HepG2 (cell line): Measurements from ENCODE around the gene GNAI2. TPM values are rescaled to one million over a fixed set of nuclear protein-coding genes. Genes with fewer than 3 reads are reported as not detected.

Experiments
- HNRNPL ChIP-seq: fragments of 200-400 bp; formaldehyde crosslinking; IDR thresholded peaks from 2 replicates; pipeline ENCODE4 v1.6.1; 2017; ENCODE audit warnings: mild to moderate bottlenecking, low read depth, low read length
- HOXD1 ChIP-seq: sonication (generic); formaldehyde crosslinking; IDR thresholded peaks from 2 replicates; pipeline ENCODE4 v1.5.0; 2020; ENCODE audit warnings: missing genetic modification reagents
- KDM5B ChIP-seq: sonication (generic); formaldehyde crosslinking; IDR thresholded peaks from 2 replicates; pipeline ENCODE4 v1.4.0; 2020; ENCODE audit warnings: missing genetic modification reagents, mild to moderate bottlenecking, borderline replicate concordance
- MED8 ChIP-seq: sonication (generic); formaldehyde crosslinking; IDR thresholded peaks from 2 replicates; pipeline ENCODE4 v1.8.1; 2023; ENCODE audit warnings: mild to moderate bottlenecking, missing genetic modification reagents; ENCODE audit not compliant: insufficient replicate concordance
- SMC3 ChIP-seq: IDR thresholded peaks from 2 replicates; pipeline ENCODE4 v1.6.1; 2011; ENCODE audit warnings: low read length, improper control_type of control experiment
- SMYD3 ChIP-seq: sonication (generic); formaldehyde crosslinking; IDR thresholded peaks from 2 replicates; pipeline ENCODE4 v1.8.1; 2023; ENCODE audit warnings: mild to moderate bottlenecking, missing genetic modification reagents
- ZC3H13 ChIP-seq: sonication (generic); formaldehyde crosslinking; IDR thresholded peaks from 2 replicates; pipeline ENCODE4 v1.8.1; 2023; ENCODE audit warnings: mild to moderate bottlenecking, missing genetic modification reagents, moderate library complexity
- ZC3H4 ChIP-seq: sonication (generic); formaldehyde crosslinking; IDR thresholded peaks from 2 replicates; pipeline ENCODE4 v1.4.0; 2020; ENCODE audit warnings: missing genetic modification reagents, borderline replicate concordance
- ZNF501 ChIP-seq: sonication (generic); formaldehyde crosslinking; IDR thresholded peaks from 2 replicates; pipeline ENCODE4 v1.5.1; 2020; ENCODE audit warnings: mild to moderate bottlenecking, moderate library complexity, missing genetic modification reagents
- ZNF564 ChIP-seq: sonication (generic); formaldehyde crosslinking; IDR thresholded peaks from 2 replicates; pipeline ENCODE4 v1.8.1; 2023; ENCODE audit warnings: mild to moderate bottlenecking, missing genetic modification reagents
- ZNF816 ChIP-seq: sonication (generic); formaldehyde crosslinking; IDR thresholded peaks from 2 replicates; pipeline ENCODE4 v1.8.0; 2022; ENCODE audit warnings: missing genetic modification reagents, mild to moderate bottlenecking, borderline replicate concordance
- ZNF839 ChIP-seq: sonication (generic); formaldehyde crosslinking; IDR thresholded peaks from 2 replicates; pipeline ENCODE4 v1.4.0; 2020; ENCODE audit warnings: missing genetic modification reagents, mild to moderate bottlenecking, borderline replicate concordance
- polyA plus RNA-seq, 8 experiments: library from polyadenylated mRNA; depleted of rRNA in 3 of 8; stranded (reverse) in 7 of 8; unstranded in 1 of 8; fragments of >200 nt; fragmentation: Illumina TruSeq in 4 of 8; extraction: Trizol in 4 of 8; gene quantifications; 2 replicates each; pipeline versions ENCODE4 v1.2.1 to v1.2.3, GENCODE V29; 2011 to 2016; ENCODE audit warnings: low read depth in 4 of 8, missing spikeins in 1 of 8, mixed read lengths in 1 of 8; ENCODE audit not compliant: insufficient read depth in 1 of 8
- total RNA-seq, 5 experiments: library from RNA; depleted of rRNA; stranded (reverse); fragments of >200 nt; fragmentation: Illumina TruSeq; extraction: Trizol; gene quantifications; 2 replicates each; pipeline ENCODE4 v1.2.3, GENCODE V29; 2016; ENCODE audit warnings: low read depth in 1 of 5
- TF ChIP-seq, protein P1 (sequence below), 2 experiments: fragments of 450-650 bp in 1 of 2; sonication (generic) in 1 of 2; formaldehyde crosslinking; IDR thresholded peaks; 2 replicates each; pipeline versions ENCODE4 v1.5.0 to v1.8.0; 2020 to 2022; ENCODE audit warnings: mild to moderate bottlenecking in 1 of 2, missing genetic modification reagents in 1 of 2
- TF ChIP-seq, protein P2 (sequence below): sonication (generic); formaldehyde crosslinking; IDR thresholded peaks from 2 replicates; pipeline ENCODE4 v1.9.0; 2021; ENCODE audit warnings: mild to moderate bottlenecking, missing genetic modification reagents
- TF ChIP-seq, protein P3 (sequence below): sonication (generic); formaldehyde crosslinking; IDR thresholded peaks from 2 replicates; pipeline ENCODE4 v1.5.0; 2020; ENCODE audit warnings: mild to moderate bottlenecking, missing genetic modification reagents
- TF ChIP-seq, protein P4 (sequence below): sonication (generic); formaldehyde crosslinking; IDR thresholded peaks from 2 replicates; pipeline ENCODE4 v1.5.0; 2020; ENCODE audit warnings: missing genetic modification reagents

The GNAI2 gene
- total and polyA plus RNA-seq, 2 of the 13 experiments (the other 11 are each of a cell fraction or from before 2014, with no cell fraction given) = 51.1 to 66.2 TPM

DNA sequence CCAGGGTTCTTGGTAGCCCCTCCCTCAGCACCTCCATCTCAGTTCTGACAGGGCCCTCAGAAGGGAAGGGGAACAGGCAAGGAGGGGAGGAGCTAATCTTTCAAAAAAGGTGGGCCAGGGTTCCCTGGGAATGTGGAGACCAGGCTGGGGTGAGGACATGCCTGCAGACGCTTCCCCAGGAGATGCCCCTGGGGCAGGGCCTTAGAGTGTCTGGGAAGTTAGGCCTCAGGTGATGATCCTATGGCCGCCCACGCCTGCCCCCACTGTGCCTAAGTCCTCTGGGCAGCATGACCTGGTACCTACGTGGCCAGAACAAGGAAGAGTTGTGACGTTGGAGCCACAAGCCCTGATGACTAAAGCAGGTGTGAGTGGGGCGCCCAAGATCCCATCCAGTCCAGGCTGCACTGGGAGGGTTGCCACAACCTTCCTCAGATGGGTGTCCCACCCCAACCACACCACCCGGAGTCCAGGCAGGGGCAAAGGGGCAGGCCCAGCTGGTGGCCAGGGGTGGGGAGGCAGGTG, 29.0 kb downstream of the GNAI2 start (continued):
- TF ChIP-seq, protein P1, sequence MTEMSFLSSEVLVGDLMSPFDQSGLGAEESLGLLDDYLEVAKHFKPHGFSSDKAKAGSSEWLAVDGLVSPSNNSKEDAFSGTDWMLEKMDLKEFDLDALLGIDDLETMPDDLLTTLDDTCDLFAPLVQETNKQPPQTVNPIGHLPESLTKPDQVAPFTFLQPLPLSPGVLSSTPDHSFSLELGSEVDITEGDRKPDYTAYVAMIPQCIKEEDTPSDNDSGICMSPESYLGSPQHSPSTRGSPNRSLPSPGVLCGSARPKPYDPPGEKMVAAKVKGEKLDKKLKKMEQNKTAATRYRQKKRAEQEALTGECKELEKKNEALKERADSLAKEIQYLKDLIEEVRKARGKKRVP (CRISPR knock-in tag; IDR thresholded peaks at IDR 0.05) = no peak
- TF ChIP-seq ZC3H4 (CRISPR knock-in tag) (no peak), SMYD3 (CRISPR knock-in tag) (no peak), MED8 (CRISPR knock-in tag) (peak; percentile 57), ZC3H13 (no peak), HNRNPL (peak; percentile 56; the same call in 1 of the 2 replicates), ZNF564 (CRISPR knock-in tag) (no peak), KDM5B (CRISPR knock-in tag) (peak; percentile 46; the same call in 1 of the 2 replicates), ZNF839 (CRISPR knock-in tag) (0 out of 2 replicates have a peak, but pooled peaks have one; percentile 40), ZNF501 (no peak), SMC3 (no peak), HOXD1 (CRISPR knock-in tag) (no peak), ZNF816 (CRISPR knock-in tag) (no peak)
- TF ChIP-seq, protein P2, sequence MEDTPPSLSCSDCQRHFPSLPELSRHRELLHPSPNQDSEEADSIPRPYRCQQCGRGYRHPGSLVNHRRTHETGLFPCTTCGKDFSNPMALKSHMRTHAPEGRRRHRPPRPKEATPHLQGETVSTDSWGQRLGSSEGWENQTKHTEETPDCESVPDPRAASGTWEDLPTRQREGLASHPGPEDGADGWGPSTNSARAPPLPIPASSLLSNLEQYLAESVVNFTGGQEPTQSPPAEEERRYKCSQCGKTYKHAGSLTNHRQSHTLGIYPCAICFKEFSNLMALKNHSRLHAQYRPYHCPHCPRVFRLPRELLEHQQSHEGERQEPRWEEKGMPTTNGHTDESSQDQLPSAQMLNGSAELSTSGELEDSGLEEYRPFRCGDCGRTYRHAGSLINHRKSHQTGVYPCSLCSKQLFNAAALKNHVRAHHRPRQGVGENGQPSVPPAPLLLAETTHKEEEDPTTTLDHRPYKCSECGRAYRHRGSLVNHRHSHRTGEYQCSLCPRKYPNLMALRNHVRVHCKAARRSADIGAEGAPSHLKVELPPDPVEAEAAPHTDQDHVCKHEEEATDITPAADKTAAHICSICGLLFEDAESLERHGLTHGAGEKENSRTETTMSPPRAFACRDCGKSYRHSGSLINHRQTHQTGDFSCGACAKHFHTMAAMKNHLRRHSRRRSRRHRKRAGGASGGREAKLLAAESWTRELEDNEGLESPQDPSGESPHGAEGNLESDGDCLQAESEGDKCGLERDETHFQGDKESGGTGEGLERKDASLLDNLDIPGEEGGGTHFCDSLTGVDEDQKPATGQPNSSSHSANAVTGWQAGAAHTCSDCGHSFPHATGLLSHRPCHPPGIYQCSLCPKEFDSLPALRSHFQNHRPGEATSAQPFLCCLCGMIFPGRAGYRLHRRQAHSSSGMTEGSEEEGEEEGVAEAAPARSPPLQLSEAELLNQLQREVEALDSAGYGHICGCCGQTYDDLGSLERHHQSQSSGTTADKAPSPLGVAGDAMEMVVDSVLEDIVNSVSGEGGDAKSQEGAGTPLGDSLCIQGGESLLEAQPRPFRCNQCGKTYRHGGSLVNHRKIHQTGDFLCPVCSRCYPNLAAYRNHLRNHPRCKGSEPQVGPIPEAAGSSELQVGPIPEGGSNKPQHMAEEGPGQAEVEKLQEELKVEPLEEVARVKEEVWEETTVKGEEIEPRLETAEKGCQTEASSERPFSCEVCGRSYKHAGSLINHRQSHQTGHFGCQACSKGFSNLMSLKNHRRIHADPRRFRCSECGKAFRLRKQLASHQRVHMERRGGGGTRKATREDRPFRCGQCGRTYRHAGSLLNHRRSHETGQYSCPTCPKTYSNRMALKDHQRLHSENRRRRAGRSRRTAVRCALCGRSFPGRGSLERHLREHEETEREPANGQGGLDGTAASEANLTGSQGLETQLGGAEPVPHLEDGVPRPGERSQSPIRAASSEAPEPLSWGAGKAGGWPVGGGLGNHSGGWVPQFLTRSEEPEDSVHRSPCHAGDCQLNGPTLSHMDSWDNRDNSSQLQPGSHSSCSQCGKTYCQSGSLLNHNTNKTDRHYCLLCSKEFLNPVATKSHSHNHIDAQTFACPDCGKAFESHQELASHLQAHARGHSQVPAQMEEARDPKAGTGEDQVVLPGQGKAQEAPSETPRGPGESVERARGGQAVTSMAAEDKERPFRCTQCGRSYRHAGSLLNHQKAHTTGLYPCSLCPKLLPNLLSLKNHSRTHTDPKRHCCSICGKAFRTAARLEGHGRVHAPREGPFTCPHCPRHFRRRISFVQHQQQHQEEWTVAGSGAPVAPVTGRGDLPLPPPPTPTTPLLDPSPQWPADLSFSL (CRISPR knock-in tag) = no peak; the same call in 1 of the 2 replicates
- TF ChIP-seq, protein P3, sequence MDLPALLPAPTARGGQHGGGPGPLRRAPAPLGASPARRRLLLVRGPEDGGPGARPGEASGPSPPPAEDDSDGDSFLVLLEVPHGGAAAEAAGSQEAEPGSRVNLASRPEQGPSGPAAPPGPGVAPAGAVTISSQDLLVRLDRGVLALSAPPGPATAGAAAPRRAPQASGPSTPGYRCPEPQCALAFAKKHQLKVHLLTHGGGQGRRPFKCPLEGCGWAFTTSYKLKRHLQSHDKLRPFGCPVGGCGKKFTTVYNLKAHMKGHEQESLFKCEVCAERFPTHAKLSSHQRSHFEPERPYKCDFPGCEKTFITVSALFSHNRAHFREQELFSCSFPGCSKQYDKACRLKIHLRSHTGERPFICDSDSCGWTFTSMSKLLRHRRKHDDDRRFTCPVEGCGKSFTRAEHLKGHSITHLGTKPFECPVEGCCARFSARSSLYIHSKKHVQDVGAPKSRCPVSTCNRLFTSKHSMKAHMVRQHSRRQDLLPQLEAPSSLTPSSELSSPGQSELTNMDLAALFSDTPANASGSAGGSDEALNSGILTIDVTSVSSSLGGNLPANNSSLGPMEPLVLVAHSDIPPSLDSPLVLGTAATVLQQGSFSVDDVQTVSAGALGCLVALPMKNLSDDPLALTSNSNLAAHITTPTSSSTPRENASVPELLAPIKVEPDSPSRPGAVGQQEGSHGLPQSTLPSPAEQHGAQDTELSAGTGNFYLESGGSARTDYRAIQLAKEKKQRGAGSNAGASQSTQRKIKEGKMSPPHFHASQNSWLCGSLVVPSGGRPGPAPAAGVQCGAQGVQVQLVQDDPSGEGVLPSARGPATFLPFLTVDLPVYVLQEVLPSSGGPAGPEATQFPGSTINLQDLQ = no peak
- TF ChIP-seq, protein P4, sequence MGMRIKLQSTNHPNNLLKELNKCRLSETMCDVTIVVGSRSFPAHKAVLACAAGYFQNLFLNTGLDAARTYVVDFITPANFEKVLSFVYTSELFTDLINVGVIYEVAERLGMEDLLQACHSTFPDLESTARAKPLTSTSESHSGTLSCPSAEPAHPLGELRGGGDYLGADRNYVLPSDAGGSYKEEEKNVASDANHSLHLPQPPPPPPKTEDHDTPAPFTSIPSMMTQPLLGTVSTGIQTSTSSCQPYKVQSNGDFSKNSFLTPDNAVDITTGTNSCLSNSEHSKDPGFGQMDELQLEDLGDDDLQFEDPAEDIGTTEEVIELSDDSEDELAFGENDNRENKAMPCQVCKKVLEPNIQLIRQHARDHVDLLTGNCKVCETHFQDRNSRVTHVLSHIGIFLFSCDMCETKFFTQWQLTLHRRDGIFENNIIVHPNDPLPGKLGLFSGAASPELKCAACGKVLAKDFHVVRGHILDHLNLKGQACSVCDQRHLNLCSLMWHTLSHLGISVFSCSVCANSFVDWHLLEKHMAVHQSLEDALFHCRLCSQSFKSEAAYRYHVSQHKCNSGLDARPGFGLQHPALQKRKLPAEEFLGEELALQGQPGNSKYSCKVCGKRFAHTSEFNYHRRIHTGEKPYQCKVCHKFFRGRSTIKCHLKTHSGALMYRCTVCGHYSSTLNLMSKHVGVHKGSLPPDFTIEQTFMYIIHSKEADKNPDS (CRISPR knock-in tag) = no peak; the same call in 1 of the 2 replicates
